Mucosa of rectum (tissue), 2 donors: Measurements from ENCODE around the gene PLEKHA1.

Experiments
- H3K27ac ChIP-seq, 2 donors: one replicate each; pipeline ENCODE4 v1.7.0; 2013; ENCODE audit warnings: inconsistent platforms in 2 of 2, low read depth in 2 of 2, low read length in 2 of 2
- H3K27me3 ChIP-seq, 2 donors: one replicate each; pipeline ENCODE4 v1.7.0; 2013; ENCODE audit warnings: low read length in 2 of 2; ENCODE audit not compliant: control insufficient read depth in 2 of 2, insufficient read depth in 2 of 2
- H3K36me3 ChIP-seq, 2 donors: one replicate each; pipeline ENCODE4 v1.7.0; 2013; ENCODE audit warnings: low read length in 2 of 2; ENCODE audit not compliant: control insufficient read depth in 2 of 2, insufficient read depth in 2 of 2
- H3K4me1 ChIP-seq, 2 donors: one replicate each; pipeline ENCODE4 v1.7.0; 2013; ENCODE audit warnings: low read length in 2 of 2, mild to moderate bottlenecking in 1 of 2; ENCODE audit not compliant: control insufficient read depth in 2 of 2, insufficient read depth in 2 of 2
- H3K4me3 ChIP-seq, 2 donors: one replicate each; pipeline ENCODE4 v1.7.0; 2013; ENCODE audit warnings: low read length in 2 of 2
- H3K9ac ChIP-seq, 2 donors: one replicate each; pipeline ENCODE4 v1.7.0; 2013; ENCODE audit warnings: low read length in 2 of 2, low read depth in 1 of 2, mild to moderate bottlenecking in 1 of 2
- H3K9me3 ChIP-seq, 2 donors: one replicate each; pipeline ENCODE4 v1.7.0; 2013; ENCODE audit warnings: low read length in 2 of 2; ENCODE audit not compliant: control insufficient read depth in 2 of 2
- donor health status: healthy.
- donor health status: Normal muscosa, but diverticular disease.

PLEKHA1 gene

DNA sequence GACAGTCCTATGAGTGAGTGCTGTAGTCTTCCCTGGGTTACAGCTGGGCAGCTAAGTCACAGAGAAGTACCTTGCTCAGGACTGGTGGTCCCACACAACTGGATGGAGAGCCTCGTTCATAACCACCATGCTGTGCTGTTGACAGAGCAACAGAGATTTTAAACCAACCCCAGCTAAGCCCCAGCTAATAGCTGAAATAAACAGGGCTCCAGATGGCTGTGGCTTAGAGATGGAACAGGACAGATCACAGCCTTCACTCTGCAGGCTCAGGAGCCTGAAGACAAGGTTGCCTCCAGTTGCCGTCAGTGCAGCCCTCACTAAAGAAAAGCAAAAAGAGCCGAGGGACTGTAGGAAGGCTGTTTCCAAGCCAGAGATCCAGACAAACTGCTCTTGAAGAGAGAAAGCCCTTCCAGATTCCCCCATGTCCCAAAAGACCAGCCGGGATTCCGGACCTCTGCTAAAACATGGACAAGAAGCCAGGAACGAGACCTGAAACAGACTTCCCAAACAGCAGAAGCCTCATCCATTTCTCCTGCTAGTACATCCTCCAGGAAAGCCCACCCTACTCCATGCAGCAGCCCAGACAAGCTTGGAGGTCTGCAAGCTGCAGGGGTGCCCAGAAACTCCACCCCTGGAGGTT, 91.0 kb downstream of the PLEKHA1 start:
- Histone ChIP-seq H3K27me3 (peaks cover 8 to 24% of the 10 kb centered on the region in 2 donors), H3K36me3 (no peaks in the 10 kb centered on the region), H3K4me3 (no peak overlapping the region), H3K9ac (no peak overlapping the region), H3K27ac (no peak overlapping the region), H3K4me1 (peaks cover 8 to 11% of the 10 kb centered on the region in 2 donors), H3K9me3 (no peaks in the 10 kb centered on the region)

DNA sequence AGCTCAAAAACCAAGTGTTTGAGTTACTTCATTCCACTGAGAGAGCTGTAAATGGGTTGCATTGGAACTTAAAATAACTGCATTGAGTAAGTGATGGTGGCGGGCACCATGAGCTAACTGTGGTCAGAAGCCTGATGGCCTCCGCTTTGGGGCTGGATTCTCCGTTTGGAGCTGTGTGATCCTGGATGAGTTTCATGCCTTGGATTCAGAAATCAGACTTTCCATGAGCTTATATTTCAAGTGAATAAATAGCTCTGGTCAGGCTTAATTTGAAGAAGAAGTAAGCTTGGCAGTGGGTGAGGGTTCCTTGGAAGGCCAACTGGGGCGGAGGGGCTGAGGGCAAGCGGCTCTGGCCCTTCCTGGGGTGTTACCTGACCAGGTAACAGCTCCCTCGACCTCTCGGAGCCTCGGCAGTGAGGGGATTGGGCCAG, 92.5 kb downstream of the PLEKHA1 start:
- Histone ChIP-seq H3K4me3 (no peak overlapping the region), H3K9me3 (no peaks in the 10 kb centered on the region), H3K27ac (no peak overlapping the region), H3K9ac (no peak overlapping the region), H3K36me3 (no peaks in the 10 kb centered on the region), H3K27me3 (peaks cover 8 to 17% of the 10 kb centered on the region in 2 donors), H3K4me1 (peaks cover under 1 to 5% of the 10 kb centered on the region in 2 donors)

DNA sequence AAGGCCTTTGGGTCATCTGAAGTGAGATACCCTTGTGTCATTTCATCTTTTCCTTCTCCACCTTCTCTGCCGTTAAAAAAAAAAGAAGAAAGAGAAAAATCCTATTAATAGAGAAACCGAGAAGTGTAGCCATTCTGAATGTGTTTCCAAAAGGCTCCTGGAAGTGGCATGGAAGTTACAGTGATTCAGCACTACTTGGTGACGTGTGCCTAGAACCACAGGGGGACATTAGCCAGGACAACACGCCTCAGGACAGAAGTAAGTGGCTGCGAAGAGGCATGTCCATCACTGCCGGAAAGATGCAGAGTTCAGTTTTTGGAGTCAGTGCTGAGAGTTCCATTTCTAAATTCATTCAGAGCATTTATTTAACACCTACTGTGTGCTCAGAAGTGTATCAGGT, 93.2 kb downstream of the PLEKHA1 start:
- H3K36me3 ChIP-seq = no peaks in the 10 kb centered on the region
- peaks cover 8 to 13% of the 10 kb centered on the region in 2 donors for H3K27me3 ChIP-seq
- H3K4me1 ChIP-seq = peaks cover 0 to 2% of the 10 kb centered on the region in 2 donors
- H3K9ac ChIP-seq = no peak overlapping the region
- H3K4me3 ChIP-seq = no peak overlapping the region
- no peaks in the 10 kb centered on the region for H3K9me3 ChIP-seq
- H3K27ac ChIP-seq = no peak overlapping the region

DNA sequence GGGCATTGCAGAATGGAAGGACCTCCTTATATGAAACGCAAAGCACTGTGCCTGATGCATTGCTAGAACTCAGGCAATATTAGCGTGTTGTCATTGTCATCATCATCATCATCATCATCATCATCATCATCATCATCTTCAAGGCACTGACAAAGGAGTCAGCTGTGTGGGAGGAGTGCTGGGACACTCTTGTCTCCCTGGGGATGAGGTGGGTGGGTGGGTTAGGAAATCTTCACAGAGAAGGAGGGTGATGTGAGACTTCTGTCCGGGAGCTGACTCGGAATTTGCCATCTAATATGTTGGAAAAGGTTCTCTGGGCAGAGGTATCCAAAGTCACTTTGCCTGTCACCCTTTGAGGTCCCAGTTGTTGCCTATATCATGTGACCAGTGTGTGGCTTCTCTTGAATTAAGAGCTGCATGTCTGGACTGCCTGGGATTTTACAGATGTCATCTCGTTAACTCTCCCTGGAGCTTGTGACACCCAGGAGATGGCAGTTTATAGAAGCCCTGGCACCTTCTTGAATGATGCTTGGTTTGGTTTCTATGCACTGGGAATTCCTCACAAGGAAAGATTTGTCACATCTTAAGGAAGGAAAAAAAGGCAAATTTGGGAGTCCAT, 93.9 kb downstream of the PLEKHA1 start:
- Histone ChIP-seq H3K4me1 (peaks cover 0 to 2% of the 10 kb centered on the region in 2 donors), H3K36me3 (no peaks in the 10 kb centered on the region), H3K27me3 (peaks cover 8 to 10% of the 10 kb centered on the region in 2 donors), H3K9me3 (no peaks in the 10 kb centered on the region), H3K4me3 (no peak overlapping the region), H3K27ac (no peak overlapping the region), H3K9ac (no peak overlapping the region)

DNA sequence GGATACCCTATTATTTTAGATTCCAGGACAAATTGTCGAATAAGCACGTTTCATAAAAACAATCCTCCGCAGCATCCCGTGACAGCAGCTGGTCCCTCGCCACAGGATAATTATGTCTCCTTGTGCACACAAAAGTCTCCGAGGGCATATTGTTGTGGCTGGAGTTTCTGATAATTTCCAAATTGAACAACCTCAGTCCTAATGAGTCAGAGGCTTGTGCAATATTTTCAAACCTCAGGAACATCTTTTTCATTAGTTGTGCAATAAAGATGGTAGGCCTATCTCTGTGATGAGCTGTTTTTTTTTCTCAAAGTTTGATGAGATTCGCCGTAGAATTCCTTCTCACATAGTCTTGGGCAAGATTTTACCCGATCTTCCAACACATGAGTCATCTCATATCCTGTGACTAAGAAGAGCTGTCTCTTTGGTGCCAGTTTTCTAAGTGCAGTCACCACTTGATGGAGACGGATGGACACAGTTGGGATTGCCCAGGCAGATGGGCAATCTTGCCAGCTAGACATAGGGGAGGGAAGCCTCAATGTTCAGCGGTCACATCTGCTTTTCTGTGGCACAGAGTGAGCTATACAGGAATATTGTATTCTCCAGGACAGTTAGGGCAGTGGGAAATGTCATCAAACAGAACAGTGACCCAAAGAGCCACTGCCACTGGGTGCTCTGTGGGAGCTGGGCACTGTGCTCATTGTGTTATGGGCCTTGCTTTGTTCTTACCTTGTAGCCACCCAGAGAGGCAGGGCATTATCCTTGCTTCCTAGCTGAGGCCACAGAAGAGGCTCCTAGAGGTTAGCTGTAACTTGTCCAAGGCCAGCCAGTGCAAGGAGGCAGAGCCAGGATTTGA, 94.6 kb downstream of the PLEKHA1 start:
- no peaks in the 10 kb centered on the region for H3K9me3 ChIP-seq
- no peak overlapping the region for H3K4me3 ChIP-seq
- H3K27ac ChIP-seq = peak overlapping the region in 1 of 2 donors; percentile 15
- H3K27me3 ChIP-seq = peaks cover 3 to 5% of the 10 kb centered on the region in 2 donors
- H3K4me1 ChIP-seq = no peaks in the 10 kb centered on the region
- no peak overlapping the region for H3K9ac ChIP-seq
- H3K36me3 ChIP-seq = no peaks in the 10 kb centered on the region

DNA sequence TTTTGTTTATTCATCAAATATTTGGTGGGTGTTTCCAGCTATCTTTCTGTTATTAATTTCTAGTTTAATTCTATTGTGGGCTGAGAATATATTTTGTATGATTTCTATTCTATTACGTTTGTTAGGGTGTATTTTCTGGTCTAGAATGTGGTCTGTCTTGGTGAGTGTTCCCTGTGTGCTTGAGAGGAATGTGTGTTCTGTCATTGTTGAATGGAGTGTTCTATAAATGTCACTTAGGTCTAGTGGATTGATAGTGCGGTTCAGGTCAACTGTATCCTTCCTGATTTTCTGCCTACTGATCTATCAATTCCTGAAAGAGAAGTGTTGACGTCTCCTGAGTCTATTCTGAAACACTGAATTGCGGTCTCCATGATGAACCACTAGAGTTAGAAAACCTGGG, 95.3 kb downstream of the PLEKHA1 start:
- Histone ChIP-seq H3K36me3 (no peaks in the 10 kb centered on the region), H3K4me1 (peaks cover 0 to under 1% of the 10 kb centered on the region in 2 donors), H3K9me3 (no peaks in the 10 kb centered on the region), H3K9ac (no peak overlapping the region), H3K27ac (no peak overlapping the region), H3K27me3 (peaks cover 0 to 7% of the 10 kb centered on the region in 2 donors), H3K4me3 (no peak overlapping the region)

DNA sequence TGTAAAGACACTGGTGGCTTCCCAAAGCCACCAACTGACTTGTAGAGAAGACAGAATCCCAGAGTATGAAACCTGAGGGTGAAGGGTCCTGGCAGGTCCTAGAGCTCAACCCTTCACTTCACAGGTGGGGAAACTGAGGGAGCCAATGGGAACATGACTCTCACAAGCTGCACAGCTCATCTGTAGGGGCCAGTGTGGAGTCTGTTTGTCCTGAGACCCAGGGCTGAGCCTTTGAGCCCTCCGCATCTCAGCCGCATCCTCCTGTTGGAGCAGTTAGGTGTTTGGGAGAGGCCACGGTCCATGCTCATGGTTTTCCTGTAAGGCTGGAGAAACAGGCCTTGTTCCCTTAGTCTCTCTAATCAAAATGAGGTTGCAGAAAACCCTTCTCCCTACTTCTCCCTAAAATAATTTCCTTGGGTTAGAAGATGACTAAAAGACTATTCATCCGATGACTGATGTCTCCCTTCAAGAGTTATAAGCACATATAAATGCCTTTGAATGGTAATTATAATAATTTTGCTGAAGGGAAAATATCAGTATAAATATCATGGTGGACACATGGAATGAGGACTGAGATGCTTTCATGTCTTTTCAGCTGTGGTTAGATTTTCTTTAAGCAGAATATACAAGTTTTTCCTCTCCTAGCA, 97.1 kb downstream of the PLEKHA1 start:
- peaks cover 0 to 7% of the 10 kb centered on the region in 2 donors for H3K27me3 ChIP-seq
- H3K9me3 ChIP-seq = no peaks in the 10 kb centered on the region
- no peak overlapping the region for H3K9ac ChIP-seq
- no peaks in the 10 kb centered on the region for H3K36me3 ChIP-seq
- no peak overlapping the region for H3K4me3 ChIP-seq
- no peak overlapping the region for H3K27ac ChIP-seq
- peaks cover 0 to 2% of the 10 kb centered on the region in 2 donors for H3K4me1 ChIP-seq

DNA sequence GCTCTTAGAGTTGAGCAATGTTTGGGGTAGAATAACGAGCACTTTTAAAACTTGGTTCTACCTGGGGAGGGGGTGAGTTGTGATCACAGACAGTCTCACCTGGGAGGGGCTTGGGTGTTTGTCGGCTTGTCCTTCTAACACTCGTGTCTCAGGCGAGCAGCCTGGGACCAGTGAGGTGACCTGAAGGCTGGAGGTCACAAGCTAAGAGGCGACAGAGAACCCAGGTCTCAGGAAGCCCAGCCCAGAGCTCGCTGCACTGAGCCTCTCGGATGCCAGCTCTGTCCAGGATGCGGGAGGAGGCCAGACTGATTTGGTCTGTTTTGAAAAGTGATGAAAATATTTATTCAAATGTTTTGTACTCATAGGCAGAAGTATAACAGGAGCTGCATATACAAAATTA, 98.6 kb downstream of the PLEKHA1 start:
- Histone ChIP-seq H3K9me3 (no peaks in the 10 kb centered on the region), H3K36me3 (no peaks in the 10 kb centered on the region), H3K4me1 (peaks cover 0 to 2% of the 10 kb centered on the region in 2 donors), H3K27me3 (peaks cover 0 to 7% of the 10 kb centered on the region in 2 donors), H3K4me3 (no peak overlapping the region), H3K27ac (no peak overlapping the region), H3K9ac (no peak overlapping the region)

DNA sequence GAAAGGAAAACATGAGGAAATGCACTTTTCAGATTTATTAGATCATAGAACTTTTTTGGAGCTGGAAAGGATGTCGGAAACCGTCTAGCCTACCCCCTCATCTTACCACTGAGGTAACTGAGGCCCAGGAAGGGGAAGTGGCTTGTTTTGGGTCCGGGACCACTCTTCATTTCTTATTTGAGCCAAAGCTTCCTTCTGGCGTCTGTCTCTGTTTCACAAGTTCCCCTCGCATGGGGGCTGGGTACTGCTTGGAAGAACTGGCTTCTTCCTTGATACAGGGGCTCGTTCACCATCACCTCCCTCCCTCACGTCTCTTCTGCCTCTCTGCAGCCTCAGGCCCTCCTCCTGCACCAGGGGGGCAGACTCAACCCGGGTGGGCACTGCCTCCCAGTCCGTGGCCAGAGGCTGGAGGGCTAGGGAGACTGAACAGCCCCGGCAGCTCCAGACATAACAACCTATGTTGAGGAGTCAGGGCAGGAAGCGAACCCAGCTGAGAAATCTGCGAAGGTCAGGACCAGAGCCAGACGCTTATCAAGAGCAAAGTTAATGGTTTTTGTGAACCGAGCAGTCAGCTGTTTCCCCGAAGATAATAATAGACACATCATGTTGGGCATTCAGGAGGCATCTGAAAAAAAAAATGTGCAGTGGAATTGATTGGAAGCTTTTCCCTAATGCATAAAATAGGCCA, 99.8 kb downstream of the PLEKHA1 start:
- H3K4me3 ChIP-seq = no peak overlapping the region
- peaks cover 0 to 2% of the 10 kb centered on the region in 2 donors for H3K4me1 ChIP-seq
- H3K27me3 ChIP-seq = peaks cover 0 to 7% of the 10 kb centered on the region in 2 donors
- no peak overlapping the region for H3K9ac ChIP-seq
- no peak overlapping the region for H3K27ac ChIP-seq
- no peaks in the 10 kb centered on the region for H3K9me3 ChIP-seq
- H3K36me3 ChIP-seq = no peaks in the 10 kb centered on the region
